ENCODE results near the gene GUCY2C.
"Not testable (repeated sequence)": the region's sequence is repeated elsewhere in the genome, so short reads cannot be mapped to it uniquely, and the experiment has no call there.

GUCY2C gene

DNA sequence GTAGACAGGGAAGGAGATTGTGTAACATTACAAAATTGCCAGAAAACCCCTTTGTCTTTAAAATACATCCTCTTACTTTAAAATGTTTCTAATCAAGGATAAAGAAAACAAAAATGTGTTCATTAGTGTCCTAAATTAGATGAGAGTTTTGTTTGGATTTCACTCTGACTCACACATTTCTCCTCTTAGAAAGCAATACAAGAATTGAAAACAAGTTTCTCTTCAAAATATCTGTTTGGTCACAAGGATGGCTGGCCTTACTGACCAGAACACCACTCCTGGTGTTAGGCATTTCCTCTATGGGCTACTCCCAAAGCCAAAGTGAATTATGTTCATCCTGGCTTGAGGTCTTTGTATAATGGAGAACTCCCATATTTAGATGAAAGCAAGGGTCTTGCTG, 6.4 kb downstream of the GUCY2C start:
- H3K9me3 ChIP-seq (ENCODE audit: control insufficient read depth, low read length) = no peaks in the 10 kb centered on the region
- no peaks in the 10 kb centered on the region for H3K4me1 ChIP-seq (ENCODE audit: control insufficient read depth, insufficient read depth, low read length)
- H3K27ac ChIP-seq (ENCODE audit: insufficient read depth, low read depth, low read length, poor library complexity, severe bottlenecking) = no peak overlapping the region
- no peaks in the 10 kb centered on the region for H3K36me3 ChIP-seq (ENCODE audit: control insufficient read depth, insufficient read depth, low read length)
- no peaks in the 10 kb centered on the region for H3K27me3 ChIP-seq (ENCODE audit: control insufficient read depth, insufficient read depth, low read length, poor library complexity, severe bottlenecking)
- no peak overlapping the region for H3K4me3 ChIP-seq (ENCODE audit: insufficient read depth, low read depth, low read length)

DNA sequence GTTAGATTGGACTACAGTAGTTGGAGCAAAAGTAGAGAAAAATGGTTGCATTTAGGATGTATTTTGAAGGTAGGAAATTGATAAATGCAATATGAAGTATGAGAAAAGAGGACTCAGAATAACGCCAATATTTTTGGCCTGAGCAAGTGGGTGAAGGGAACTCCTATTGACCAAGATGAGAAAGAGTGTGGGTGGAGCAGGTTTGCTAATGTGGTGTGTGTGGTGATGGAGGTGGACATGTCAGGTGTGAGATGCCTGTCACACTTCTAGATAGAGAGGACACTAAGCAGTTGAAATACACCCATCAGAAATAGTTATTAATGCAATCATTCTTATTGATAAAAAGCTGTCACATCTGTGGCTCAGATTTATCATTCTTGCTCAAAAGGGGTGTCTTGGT, 7.3 kb downstream of the GUCY2C start:
- H3K4me1 ChIP-seq (ENCODE audit: control insufficient read depth, insufficient read depth, low read length) = no peaks in the 10 kb centered on the region
- 93 to 100% methylated on average over 1 of the region's 1 CpG for WGBS, 2 experiments

DNA sequence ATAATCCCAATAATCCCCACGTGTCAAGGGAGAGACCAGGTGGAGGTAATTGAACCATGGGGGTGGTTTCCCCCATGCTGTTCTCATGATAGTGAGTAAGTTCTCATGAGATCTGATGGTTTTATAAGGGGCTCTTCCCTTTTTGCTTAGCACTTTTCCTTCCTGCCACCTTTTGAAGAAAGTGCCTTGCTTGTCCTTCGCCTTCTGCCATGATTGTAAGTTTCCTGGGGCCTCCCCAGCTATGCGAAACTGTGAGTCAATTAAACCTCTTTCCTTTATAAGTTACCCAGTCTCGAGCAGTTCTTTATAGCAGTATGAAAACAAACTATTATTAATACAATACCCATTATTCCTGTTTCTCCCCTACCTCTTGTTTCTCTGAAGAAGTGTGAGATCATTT, 14.2 kb downstream of the GUCY2C start:
- H3K4me3 ChIP-seq (ENCODE audit: insufficient read depth, low read depth, low read length); H3K27me3 ChIP-seq (ENCODE audit: control insufficient read depth, insufficient read depth, low read length, poor library complexity, severe bottlenecking); H3K36me3 ChIP-seq (ENCODE audit: control insufficient read depth, insufficient read depth, low read length); H3K27ac ChIP-seq (ENCODE audit: insufficient read depth, low read depth, low read length, poor library complexity, severe bottlenecking); H3K9me3 ChIP-seq (ENCODE audit: control insufficient read depth, low read length); H3K4me1 ChIP-seq (ENCODE audit: control insufficient read depth, insufficient read depth, low read length): not testable (repeated sequence)
- WGBS, 2 experiments = 85 to 87% methylated on average over 3 to 4 of the region's 4 CpGs

More for the DNA sequence above, 7.3 kb downstream of the GUCY2C start:
- no peaks in the 10 kb centered on the region for H3K27me3 ChIP-seq (ENCODE audit: control insufficient read depth, insufficient read depth, low read length, poor library complexity, severe bottlenecking)
- no peak overlapping the region for H3K4me3 ChIP-seq (ENCODE audit: insufficient read depth, low read depth, low read length)
- H3K36me3 ChIP-seq (ENCODE audit: control insufficient read depth, insufficient read depth, low read length) = no peaks in the 10 kb centered on the region
- no peak overlapping the region for H3K27ac ChIP-seq (ENCODE audit: insufficient read depth, low read depth, low read length, poor library complexity, severe bottlenecking)
- H3K9me3 ChIP-seq (ENCODE audit: control insufficient read depth, low read length) = no peaks in the 10 kb centered on the region

DNA sequence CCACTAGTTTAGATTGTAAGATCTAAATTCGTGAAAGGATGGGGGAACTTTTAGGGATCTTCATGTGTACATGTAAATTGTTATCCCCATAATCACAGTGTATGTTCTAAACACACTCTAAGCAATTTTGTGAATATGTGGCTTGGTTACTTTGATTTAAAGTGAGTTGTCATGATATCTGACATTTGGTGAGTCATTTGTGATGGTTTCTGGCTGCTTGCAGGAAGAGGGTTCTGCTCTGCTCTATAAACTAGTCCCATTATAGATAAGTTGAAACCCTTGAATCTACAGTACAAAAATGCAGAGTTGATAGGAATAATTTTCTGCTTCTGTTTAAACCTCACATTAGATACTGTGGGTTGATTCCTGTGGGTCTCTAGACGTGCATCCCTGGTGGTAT, 14.8 kb downstream of the GUCY2C start:
- 75 to 100% methylated on average over 1 of the region's 2 CpGs for WGBS, 2 experiments
- Histone ChIP-seq H3K9me3 (ENCODE audit: control insufficient read depth, low read length) (no peaks in the 10 kb centered on the region), H3K36me3 (ENCODE audit: control insufficient read depth, insufficient read depth, low read length) (no peaks in the 10 kb centered on the region), H3K4me1 (ENCODE audit: control insufficient read depth, insufficient read depth, low read length) (no peaks in the 10 kb centered on the region), H3K4me3 (ENCODE audit: insufficient read depth, low read depth, low read length) (no peak overlapping the region), H3K27me3 (ENCODE audit: control insufficient read depth, insufficient read depth, low read length, poor library complexity, severe bottlenecking) (no peaks in the 10 kb centered on the region), H3K27ac (ENCODE audit: insufficient read depth, low read depth, low read length, poor library complexity, severe bottlenecking) (no peak overlapping the region)

DNA sequence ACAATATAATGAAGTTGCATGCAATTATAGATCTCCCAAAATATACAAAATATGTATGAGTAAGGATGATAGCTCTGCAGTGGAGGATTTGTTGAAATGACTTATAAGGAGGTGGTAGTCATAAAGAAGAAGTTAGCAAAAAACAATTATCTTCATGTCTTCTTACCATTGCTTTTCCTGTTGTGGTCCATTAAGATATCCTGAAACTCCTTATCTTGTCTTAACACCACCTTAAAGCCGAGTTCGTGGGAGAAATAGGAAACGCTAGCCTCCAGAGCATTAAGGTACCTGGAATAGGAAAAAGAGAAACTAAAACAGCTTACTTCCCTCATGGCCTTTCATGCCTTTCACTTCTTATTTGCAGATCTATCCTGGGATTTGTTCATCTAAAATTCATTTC, 15.2 kb downstream of the GUCY2C start:
- no peak overlapping the region for H3K4me3 ChIP-seq (ENCODE audit: insufficient read depth, low read depth, low read length)
- H3K36me3 ChIP-seq (ENCODE audit: control insufficient read depth, insufficient read depth, low read length) = no peaks in the 10 kb centered on the region
- no peak overlapping the region for H3K27ac ChIP-seq (ENCODE audit: insufficient read depth, low read depth, low read length, poor library complexity, severe bottlenecking)
- WGBS, 2 experiments = 90 to 98% methylated on average over 3 of the region's 3 CpGs
- H3K9me3 ChIP-seq (ENCODE audit: control insufficient read depth, low read length) = no peaks in the 10 kb centered on the region
- H3K27me3 ChIP-seq (ENCODE audit: control insufficient read depth, insufficient read depth, low read length, poor library complexity, severe bottlenecking) = no peaks in the 10 kb centered on the region
- H3K4me1 ChIP-seq (ENCODE audit: control insufficient read depth, insufficient read depth, low read length) = no peaks in the 10 kb centered on the region

DNA sequence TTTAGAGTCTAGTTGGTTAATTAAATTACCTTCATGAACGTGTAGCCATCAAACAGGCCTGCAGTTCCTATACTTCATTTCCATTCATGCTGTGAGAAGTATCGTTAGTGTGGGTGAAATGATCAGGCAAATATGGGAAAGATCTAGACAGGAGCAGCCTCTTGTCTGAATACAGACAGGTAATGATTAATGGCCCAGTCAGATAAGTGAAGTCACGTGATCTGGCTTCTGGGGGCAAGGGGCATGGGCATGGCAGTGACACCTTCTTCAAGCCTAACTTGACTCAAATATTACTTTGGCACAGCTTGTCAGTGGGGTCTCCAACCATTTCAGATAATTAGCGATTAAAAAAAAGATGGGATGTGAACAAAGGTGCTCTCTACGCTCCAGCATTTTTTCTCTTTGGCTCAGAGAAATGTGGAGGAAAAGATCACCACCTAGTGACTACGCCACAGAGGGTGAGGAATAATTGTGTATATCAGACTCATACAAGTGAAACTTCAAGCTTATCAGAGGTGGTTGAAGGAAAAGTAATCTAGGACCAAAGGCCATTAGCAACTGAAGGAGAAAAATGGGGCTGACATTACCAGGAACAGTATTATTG, 17.8 kb downstream of the GUCY2C start:
- Histone ChIP-seq H3K4me3 (ENCODE audit: insufficient read depth, low read depth, low read length) (no peak overlapping the region), H3K27ac (ENCODE audit: insufficient read depth, low read depth, low read length, poor library complexity, severe bottlenecking) (no peak overlapping the region), H3K9me3 (ENCODE audit: control insufficient read depth, low read length) (no peaks in the 10 kb centered on the region), H3K4me1 (ENCODE audit: control insufficient read depth, insufficient read depth, low read length) (no peaks in the 10 kb centered on the region), H3K36me3 (ENCODE audit: control insufficient read depth, insufficient read depth, low read length) (no peaks in the 10 kb centered on the region), H3K27me3 (ENCODE audit: control insufficient read depth, insufficient read depth, low read length, poor library complexity, severe bottlenecking) (no peaks in the 10 kb centered on the region)
- 93 to 96% methylated on average over 5 to 6 of the region's 6 CpGs for WGBS, 2 experiments

DNA sequence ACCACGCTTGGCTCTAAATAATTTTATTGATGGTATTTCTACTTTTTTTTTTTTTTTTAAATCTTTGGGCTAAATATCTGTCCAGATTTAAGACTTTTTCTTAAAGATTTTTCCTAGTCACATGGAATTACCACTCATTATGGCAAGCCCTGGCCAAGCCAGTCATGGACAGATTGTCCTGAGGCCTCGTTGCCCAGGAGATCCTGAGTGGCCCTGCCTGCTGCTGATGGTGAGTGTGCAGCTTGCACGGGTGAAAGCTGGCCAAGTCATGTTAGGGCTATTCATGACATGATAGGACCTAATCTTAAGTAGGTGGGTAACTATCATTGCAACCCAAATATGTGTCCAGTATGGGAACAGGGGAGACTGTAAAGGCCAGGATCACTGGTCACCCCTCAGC, 27.8 kb downstream of the GUCY2C start:
- H3K27ac ChIP-seq (ENCODE audit: insufficient read depth, low read depth, low read length, poor library complexity, severe bottlenecking) = no peak overlapping the region
- 90 to 100% methylated on average over 2 to 3 of the region's 3 CpGs for WGBS, 2 experiments
- no peaks in the 10 kb centered on the region for H3K27me3 ChIP-seq (ENCODE audit: control insufficient read depth, insufficient read depth, low read length, poor library complexity, severe bottlenecking)
- no peak overlapping the region for H3K4me3 ChIP-seq (ENCODE audit: insufficient read depth, low read depth, low read length)
- no peaks in the 10 kb centered on the region for H3K9me3 ChIP-seq (ENCODE audit: control insufficient read depth, low read length)
- H3K4me1 ChIP-seq (ENCODE audit: control insufficient read depth, insufficient read depth, low read length) = no peaks in the 10 kb centered on the region
- H3K36me3 ChIP-seq (ENCODE audit: control insufficient read depth, insufficient read depth, low read length) = no peaks in the 10 kb centered on the region

DNA sequence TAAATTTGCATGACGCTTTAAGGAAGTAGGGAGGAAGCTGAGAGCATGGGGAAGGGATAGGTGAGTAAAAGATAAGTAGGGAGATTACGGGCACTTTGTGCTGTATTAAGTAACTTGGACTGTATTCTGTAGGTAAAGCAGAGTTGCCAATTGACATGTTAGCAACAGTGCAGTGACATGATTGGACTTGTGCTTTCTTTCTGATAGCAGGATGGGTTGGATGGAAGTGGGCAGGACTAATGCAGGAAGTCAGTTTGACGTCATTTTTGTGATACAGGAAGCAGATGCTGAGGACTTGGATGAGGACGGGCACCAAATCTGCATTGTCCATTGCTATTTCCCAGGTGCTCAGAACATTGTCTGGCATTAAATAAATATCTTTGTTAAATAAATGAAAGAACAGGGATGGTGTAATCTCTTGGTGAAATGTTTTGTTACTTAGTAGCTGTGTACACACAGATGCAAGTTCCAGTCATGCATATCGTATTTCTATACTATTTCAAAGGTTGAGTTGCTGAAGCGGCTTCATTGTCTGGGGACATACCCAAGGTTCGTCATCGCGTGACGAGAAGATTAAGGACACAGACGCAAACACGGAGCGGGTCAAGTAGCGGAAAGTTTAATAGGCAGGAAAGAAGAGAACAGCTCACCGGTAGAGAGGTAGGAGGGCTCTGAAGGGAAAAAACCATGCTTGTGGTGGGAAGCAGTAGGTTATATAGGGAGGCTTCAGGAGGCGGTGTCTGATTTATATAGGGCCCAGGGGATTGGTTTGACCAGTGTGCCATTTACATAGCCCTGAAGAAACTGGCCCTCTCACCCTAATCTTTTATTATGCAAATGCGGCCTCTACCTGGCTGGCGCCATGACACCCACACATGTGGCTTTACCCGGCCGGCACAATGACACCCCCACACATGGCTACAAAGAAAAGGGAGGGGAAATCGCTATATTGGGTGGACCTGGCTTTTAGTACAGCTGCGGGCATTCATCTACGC, 30.7 kb downstream of the GUCY2C start:
- Histone ChIP-seq H3K9me3 (ENCODE audit: control insufficient read depth, low read length) (no peaks in the 10 kb centered on the region), H3K4me1 (ENCODE audit: control insufficient read depth, insufficient read depth, low read length) (no peaks in the 10 kb centered on the region), H3K4me3 (ENCODE audit: insufficient read depth, low read depth, low read length) (no peak overlapping the region), H3K27ac (ENCODE audit: insufficient read depth, low read depth, low read length, poor library complexity, severe bottlenecking) (no peak overlapping the region), H3K36me3 (ENCODE audit: control insufficient read depth, insufficient read depth, low read length) (no peaks in the 10 kb centered on the region), H3K27me3 (ENCODE audit: control insufficient read depth, insufficient read depth, low read length, poor library complexity, severe bottlenecking) (no peaks in the 10 kb centered on the region)
- 89 to 93% methylated on average over 23 of the region's 23 CpGs for WGBS, 2 experiments

DNA sequence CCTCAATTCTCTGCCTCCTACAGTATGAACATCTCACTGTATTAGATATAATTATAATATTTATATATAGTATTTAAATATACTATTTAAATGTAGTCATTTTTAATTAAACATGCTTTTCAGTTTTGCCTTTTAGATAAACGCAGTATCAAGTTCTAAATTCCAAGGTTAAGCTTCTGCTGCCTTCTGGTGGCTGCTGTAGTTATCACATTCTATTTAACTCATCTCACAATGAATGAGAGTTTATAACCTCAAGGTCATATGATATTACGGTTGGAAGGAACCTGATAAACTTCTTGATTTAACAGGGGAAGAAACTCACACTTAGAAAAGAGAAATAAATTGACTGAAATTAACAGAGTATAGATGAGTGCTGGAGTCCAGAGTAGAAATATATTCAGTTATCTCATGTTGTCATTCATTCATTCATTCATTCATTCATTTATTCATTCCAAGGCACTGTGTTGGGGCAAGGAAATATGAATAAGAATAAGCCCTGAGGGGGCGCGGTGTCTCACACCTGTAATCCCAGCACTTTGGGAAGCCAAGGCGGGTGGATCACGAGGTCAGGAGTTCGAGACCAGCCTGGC, 31.9 kb downstream of the GUCY2C start:
- Histone ChIP-seq H3K27me3 (ENCODE audit: control insufficient read depth, insufficient read depth, low read length, poor library complexity, severe bottlenecking) (no peaks in the 10 kb centered on the region), H3K4me3 (ENCODE audit: insufficient read depth, low read depth, low read length) (no peak overlapping the region), H3K27ac (ENCODE audit: insufficient read depth, low read depth, low read length, poor library complexity, severe bottlenecking) (no peak overlapping the region), H3K9me3 (ENCODE audit: control insufficient read depth, low read length) (no peaks in the 10 kb centered on the region), H3K36me3 (ENCODE audit: control insufficient read depth, insufficient read depth, low read length) (no peaks in the 10 kb centered on the region), H3K4me1 (ENCODE audit: control insufficient read depth, insufficient read depth, low read length) (no peaks in the 10 kb centered on the region)
- 89 to 92% methylated on average over 7 of the region's 7 CpGs for WGBS, 2 experiments

DNA sequence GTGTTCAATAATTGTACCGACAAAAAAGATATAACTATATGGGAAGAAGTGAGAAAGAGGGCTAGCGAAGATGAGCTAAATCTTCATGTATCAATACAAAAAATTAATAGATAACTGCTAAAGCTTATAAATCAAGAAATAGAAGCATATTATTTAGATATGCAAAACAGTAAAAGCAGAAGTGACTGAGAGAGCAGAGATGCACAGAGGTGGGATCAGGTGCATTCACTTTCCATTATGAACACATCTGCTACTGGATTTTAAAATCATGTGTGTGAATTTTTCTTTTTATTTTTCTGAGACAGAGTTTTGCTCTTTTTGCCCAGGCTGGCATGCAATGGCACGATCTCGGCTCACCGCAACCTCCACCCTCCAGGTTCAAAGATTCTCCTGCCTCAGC, 33.4 kb downstream of the GUCY2C start:
- 95 to 96% methylated on average over 3 of the region's 5 CpGs for WGBS, 2 experiments
- Histone ChIP-seq H3K27me3 (ENCODE audit: control insufficient read depth, insufficient read depth, low read length, poor library complexity, severe bottlenecking) (no peaks in the 10 kb centered on the region), H3K4me3 (ENCODE audit: insufficient read depth, low read depth, low read length) (no peak overlapping the region), H3K27ac (ENCODE audit: insufficient read depth, low read depth, low read length, poor library complexity, severe bottlenecking) (no peak overlapping the region), H3K4me1 (ENCODE audit: control insufficient read depth, insufficient read depth, low read length) (no peaks in the 10 kb centered on the region), H3K36me3 (ENCODE audit: control insufficient read depth, insufficient read depth, low read length) (no peaks in the 10 kb centered on the region), H3K9me3 (ENCODE audit: control insufficient read depth, low read length) (no peaks in the 10 kb centered on the region)

Measured in ectodermal cell (in vitro differentiated cells).